GM12875 (cell line): Measurements from ENCODE around the gene RNF215.

Source experiments
- H3K4me3 ChIP-seq: one replicate; pipeline ENCODE4 v1.5.1; 2011; ENCODE audit warnings: low read depth, low read length, control low read depth
- CTCF ChIP-seq: IDR thresholded peaks from 2 replicates; pipeline ENCODE4 v1.5.1; 2011; ENCODE audit warnings: low read depth, mild to moderate bottlenecking, control low read depth, inconsistent platforms, low read length, moderate library complexity, borderline replicate concordance; ENCODE audit not compliant: insufficient read depth

RNF215 gene

GRCh38 chr22:30432096-30432495 lies 44.9 kb upstream of the RNF215 start:
- no peak for TF ChIP-seq CTCF
- H3K4me3 ChIP-seq = no peak overlapping the region

- TF ChIP-seq CTCF = no peak
- no peak overlapping the region for H3K4me3 ChIP-seq
These were observed 43.7 kb upstream of the RNF215 start for GRCh38 chr22:30430933-30431332.

- TF ChIP-seq CTCF = no peak
- no peak overlapping the region for H3K4me3 ChIP-seq
These were observed 42.7 kb upstream of the RNF215 start for GRCh38 chr22:30429887-30430286.

- no peak overlapping the region for H3K4me3 ChIP-seq
- TF ChIP-seq CTCF = no peak
These were observed 40.7 kb upstream of the RNF215 start for GRCh38 chr22:30427871-30428270.

GRCh38 chr22:30426388-30427353 lies 39.5 kb upstream of the RNF215 start:
- peak; percentile 81 for TF ChIP-seq CTCF
- H3K4me3 ChIP-seq = peak overlapping the region; percentile 58

- H3K4me3 ChIP-seq = peak within 1 kb of the TSS; percentile 58
- TF ChIP-seq CTCF = no peak
These were observed 38.6 kb upstream of the RNF215 start, which contains the start of gene MTFP1 for GRCh38 chr22:30425616-30426387. Gene MTFP1, plus strand, starts transcription at chr22:30425768. Its CDS starts 112 bp downstream, at chr22:30425880.
